H1 (cell line): Measurements from ENCODE around the gene NEK4. TPM values are rescaled to one million over a fixed set of nuclear protein-coding genes. Genes with fewer than 3 reads are reported as not detected.

Experiments
- CTCF ChIA-PET: fragments of 300-600 bp; sonication (Branson Sonifier 250); formaldehyde crosslinking; loops from one replicate; lab custom pipeline; 2021; ENCODE audit not compliant: partially characterized antibody; lab: Charles Lee
- POLR2A ChIA-PET: fragments of 300-600 bp; sonication (Branson Sonifier 250); formaldehyde crosslinking; loops from one replicate; lab custom pipeline; 2021; ENCODE audit warnings: inconsistent platforms; ENCODE audit not compliant: partially characterized antibody; lab: Charles Lee
- DNase-seq, 2 experiments: peaks; one replicate each; pipeline versions ENCODE4 v3.0.0 to v3.0.0-alpha.2; 2010 to 2022; ENCODE audit warnings: low spot score in 2 of 2, low read depth in 1 of 2, mixed read lengths in 1 of 2
- FAIRE-seq: peaks from 2 replicates; lab custom pipeline; 2011; peaks lifted over from hg19 to GRCh38; lab: Jason Lieb, UNC
- H2AFZ ChIP-seq: 2 replicates; pipeline ENCODE4 v1.8.1; 2012; ENCODE audit warnings: low read length, inconsistent platforms
- H2AK5ac ChIP-seq: 2 replicates; pipeline ENCODE4 v1.6.1; 2013; ENCODE audit warnings: low read depth, low read length
- H2BK120ac ChIP-seq: replicated peaks from 2 replicates; pipeline ENCODE3; 2013; ENCODE audit warnings: low read depth, low read length, inconsistent platforms
- H2BK12ac ChIP-seq: 2 replicates; pipeline ENCODE4 v1.6.1; 2013; ENCODE audit warnings: low read depth, low read length
- H2BK15ac ChIP-seq: 2 replicates; pipeline ENCODE4 v1.6.1; 2013; ENCODE audit warnings: low read length
- H2BK20ac ChIP-seq: 2 replicates; pipeline ENCODE4 v1.6.1; 2013; ENCODE audit warnings: low read length
- H2BK5ac ChIP-seq: 2 replicates; pipeline ENCODE4 v1.6.1; 2013; ENCODE audit warnings: low read depth, low read length
- H3K14ac ChIP-seq: 2 replicates; pipeline ENCODE4 v1.6.1; 2013; ENCODE audit warnings: inconsistent platforms; ENCODE audit not compliant: insufficient read length
- H3K18ac ChIP-seq: 2 replicates; pipeline ENCODE4 v1.6.1; 2013; ENCODE audit warnings: low read length; ENCODE audit errors: extremely low read depth
- H3K23ac ChIP-seq: 2 replicates; pipeline ENCODE4 v1.6.1; 2013; ENCODE audit warnings: inconsistent platforms; ENCODE audit not compliant: insufficient read length
- H3K23me2 ChIP-seq: 2 replicates; pipeline ENCODE4 v1.6.1; 2013; ENCODE audit warnings: low read depth, low read length
- H3K27ac ChIP-seq: 2 replicates; pipeline ENCODE4 v1.6.1; 2011; ENCODE audit warnings: low read depth, low read length, inconsistent platforms
- H3K27me3 ChIP-seq, 4 experiments: replicated peaks in 1 of 4; 1 replicate in 1 of 4; 2 replicates in 3 of 4; pipeline versions ENCODE4 v1.6.1 to v1.8.1; 2011 to 2013; ENCODE audit warnings: low read length in 3 of 4, mild to moderate bottlenecking in 3 of 4, inconsistent platforms in 2 of 4, mixed read lengths in 2 of 4, moderate library complexity in 1 of 4; ENCODE audit not compliant: control insufficient read depth in 3 of 4, insufficient read depth in 3 of 4; ENCODE audit errors: extremely low read depth in 1 of 4
- H3K36me3 ChIP-seq, 4 experiments: 2 replicates each; pipeline versions ENCODE4 v1.6.1 to v1.8.1; 2011 to 2013; ENCODE audit warnings: mild to moderate bottlenecking in 4 of 4, low read length in 3 of 4, moderate library complexity in 2 of 4, control low read depth in 1 of 4, inconsistent platforms in 1 of 4; ENCODE audit not compliant: insufficient read depth in 4 of 4, control insufficient read depth in 2 of 4
- H3K4ac ChIP-seq: replicated peaks from 2 replicates; pipeline ENCODE3; 2013; ENCODE audit warnings: low read length, low read depth, mixed read lengths, inconsistent platforms; ENCODE audit not compliant: insufficient read length
- H3K4me1 ChIP-seq, 4 experiments: replicated peaks in 1 of 4; 1 replicate in 1 of 4; 2 replicates in 3 of 4; pipeline versions ENCODE4 v1.6.1 to v1.8.1; 2011 to 2013; ENCODE audit warnings: low read length in 3 of 4, inconsistent platforms in 2 of 4, mixed read lengths in 1 of 4; ENCODE audit not compliant: insufficient read depth in 4 of 4, control insufficient read depth in 3 of 4
- H3K4me2 ChIP-seq, 2 experiments: 2 replicates each; pipeline versions ENCODE4 v1.6.1 to v1.8.1; 2011 to 2013; ENCODE audit warnings: low read depth in 2 of 2, low read length in 2 of 2, control low read depth in 1 of 2, inconsistent platforms in 1 of 2, mild to moderate bottlenecking in 1 of 2; ENCODE audit not compliant: insufficient read depth in 1 of 2
- H3K4me3 ChIP-seq, 4 experiments: fragments of 200-600, 300-600 bp in 1 of 4; sonication (generic), shearing (Covaris generic), sonication (Bioruptor Twin) in 1 of 4; 2 replicates each; pipeline versions ENCODE4 v1.5.1 to v1.8.1; 2011 to 2016; ENCODE audit warnings: low read length in 4 of 4, low read depth in 3 of 4, control low read depth in 2 of 4, inconsistent platforms in 2 of 4, mild to moderate bottlenecking in 2 of 4, mixed read lengths in 1 of 4, moderate library complexity in 1 of 4; ENCODE audit not compliant: insufficient read depth in 2 of 4; ENCODE audit errors: extremely low read depth in 1 of 4
- H3K56ac ChIP-seq: replicated peaks from 2 replicates; pipeline ENCODE3; 2013; ENCODE audit warnings: low read depth, mild to moderate bottlenecking, mixed read lengths, low read length, inconsistent platforms; ENCODE audit not compliant: insufficient read length
- H3K79me1 ChIP-seq: 2 replicates; pipeline ENCODE4 v1.6.1; 2013; ENCODE audit warnings: low read depth, low read length, control low read depth
- H3K79me2 ChIP-seq, 2 experiments: 2 replicates each; pipeline versions ENCODE4 v1.6.1 to v1.8.1; 2012 to 2013; ENCODE audit warnings: low read length in 2 of 2, mild to moderate bottlenecking in 2 of 2, inconsistent platforms in 1 of 2; ENCODE audit not compliant: insufficient read depth in 2 of 2, control insufficient read depth in 1 of 2
- H3K9ac ChIP-seq, 4 experiments: replicated peaks in 1 of 4; 1 replicate in 1 of 4; 2 replicates in 3 of 4; pipeline versions ENCODE4 v1.6.1 to v1.8.1; 2011 to 2013; ENCODE audit warnings: low read depth in 3 of 4, low read length in 3 of 4, control low read depth in 2 of 4, mild to moderate bottlenecking in 2 of 4, moderate library complexity in 2 of 4, inconsistent platforms in 1 of 4; ENCODE audit errors: extremely low read depth in 1 of 4
- H3K9me3 ChIP-seq, 2 experiments: 2 replicates each; pipeline versions ENCODE4 v1.6.1 to v1.8.1; 2012 to 2013; ENCODE audit warnings: mild to moderate bottlenecking in 2 of 2, moderate library complexity in 2 of 2, control low read depth in 1 of 2, inconsistent platforms in 1 of 2, low read depth in 1 of 2, low read length in 1 of 2, mixed read lengths in 1 of 2; ENCODE audit not compliant: insufficient read depth in 2 of 2
- H4K20me1 ChIP-seq, 2 experiments: replicated peaks in 1 of 2; 2 replicates each; pipeline versions ENCODE3 to v1.8.1; 2011 to 2013; ENCODE audit warnings: inconsistent platforms in 2 of 2, low read length in 2 of 2, mild to moderate bottlenecking in 1 of 2; ENCODE audit not compliant: insufficient read depth in 2 of 2, control insufficient read depth in 1 of 2
- H4K5ac ChIP-seq: 2 replicates; pipeline ENCODE4 v1.6.1; 2013; ENCODE audit warnings: low read length, low read depth, mixed read lengths, inconsistent platforms; ENCODE audit not compliant: insufficient read length
- H4K8ac ChIP-seq: 2 replicates; pipeline ENCODE4 v1.8.0; 2013; ENCODE audit warnings: mild to moderate bottlenecking, moderate library complexity, low read length, inconsistent platforms; ENCODE audit not compliant: insufficient read depth; ENCODE audit errors: extremely low read depth
- H4K91ac ChIP-seq: replicated peaks from 2 replicates; pipeline ENCODE3; 2013; ENCODE audit warnings: low read length, mixed read lengths, inconsistent platforms; ENCODE audit not compliant: insufficient read length
- ATF2 ChIP-seq: IDR thresholded peaks from 2 replicates; pipeline ENCODE4 v1.6.1; 2012; ENCODE audit warnings: low read length, inconsistent platforms
- CTCF ChIP-seq, 3 experiments: IDR thresholded peaks; 1 replicate in 2 of 3; 2 replicates in 1 of 3; pipeline versions ENCODE4 v1.5.1 to v1.6.1; 2011; ENCODE audit warnings: low read length in 3 of 3, mild to moderate bottlenecking in 3 of 3, inconsistent platforms in 2 of 3, low read depth in 1 of 3, moderate library complexity in 1 of 3; ENCODE audit not compliant: insufficient read depth in 1 of 3; ENCODE audit errors: control extremely low read depth in 1 of 3
- MAX ChIP-seq: IDR thresholded peaks from 2 replicates; pipeline ENCODE4 v1.6.1; 2012; ENCODE audit warnings: inconsistent platforms
- RAD21 ChIP-seq, 2 experiments: IDR thresholded peaks in 1 of 2; conservative IDR thresholded peaks in 1 of 2; 2 replicates each; pipeline ENCODE4 v1.6.1; 2011; ENCODE audit warnings: low read depth in 2 of 2, low read length in 2 of 2, improper control_type of control experiment in 1 of 2, inconsistent platforms in 1 of 2, mild to moderate bottlenecking in 1 of 2, moderate library complexity in 1 of 2
- SIN3A ChIP-seq, 2 experiments: IDR thresholded peaks in 1 of 2; conservative IDR thresholded peaks in 1 of 2; 2 replicates each; pipeline ENCODE4 v1.6.1; 2011 to 2012; ENCODE audit warnings: low read length in 2 of 2, improper control_type of control experiment in 1 of 2, low read depth in 1 of 2, mild to moderate bottlenecking in 1 of 2
- polyA plus RNA-seq, 7 experiments: library from polyadenylated mRNA; depleted of rRNA in 3 of 7; stranded (reverse) in 5 of 7; unstranded in 2 of 7; fragments of >200 nt in 5 of 7; fragments of 200-250 nt in 2 of 7; gene quantifications; 1 replicate in 5 of 7; 2 replicates in 1 of 7; 4 replicates in 1 of 7; pipeline versions ENCODE4 v1.2.1 to v1.2.3, GENCODE V29; 2011 to 2013; ENCODE audit warnings: missing spikeins in 2 of 7, mixed read lengths in 2 of 7
- total RNA-seq: library from RNA; stranded (reverse); fragmentation: NEBNext Ultra II Directional; extraction: Animal tissue kit (Norgen Biotek cat#: 25700); gene quantifications from 2 replicates; pipeline ENCODE4 v1.2.1, GENCODE V29; 2021

NEK4 gene
- total and polyA plus RNA-seq, 2 of the 8 experiments (the other 6 are each of a cell fraction or from before 2014, with no cell fraction given) = 7.5 to 40.0 TPM

GRCh38 chr3:52682016-52682415 lies 88.7 kb downstream of the NEK4 start:
- H2BK15ac ChIP-seq = no peak overlapping the region
- H3K9ac ChIP-seq = no peak overlapping the region
- peaks cover 0 to 2% (median 0%) of the 10 kb centered on the region in 4 experiments; a peak in 3 of 7 replicates for H3K4me1 ChIP-seq
- FAIRE-seq = no peak
- H3K14ac ChIP-seq = no peak overlapping the region
- no peak overlapping the region for H2AK5ac ChIP-seq
- H3K27me3 ChIP-seq = no peaks in the 10 kb centered on the region
- no peak overlapping the region for H2BK120ac ChIP-seq
- H2BK5ac ChIP-seq = no peak overlapping the region
- H2BK12ac ChIP-seq = no peak overlapping the region
- peaks cover 0 to 2% of the 10 kb centered on the region in 2 experiments for H4K20me1 ChIP-seq
- ChIA-PET CTCF (interaction anchor here (1.5 kb wide), 1 partner anchor 22 kb away, joined by 4 read pairs; no protein-coding TSS in a partner anchor), POLR2A (interaction anchor here (0.8 kb wide), 1 partner anchor 10 kb away, joined by 4 read pairs; no protein-coding TSS in a partner anchor)
- no peak overlapping the region for H3K18ac ChIP-seq
- no peak overlapping the region for H3K56ac ChIP-seq
- H3K27ac ChIP-seq = no peak overlapping the region
- peaks cover 9 to 66% of the 10 kb centered on the region in 2 experiments for H3K79me2 ChIP-seq
- H2BK20ac ChIP-seq = no peak overlapping the region
- no peak overlapping the region for H2AFZ ChIP-seq
- H3K79me1 ChIP-seq = no peaks in the 10 kb centered on the region
- H3K4me3 ChIP-seq = no peak overlapping the region
- no peak overlapping the region for H4K91ac ChIP-seq
- peaks cover 8 to 27% (median 18%) of the 10 kb centered on the region in 4 experiments; a peak in 7 of 8 replicates for H3K36me3 ChIP-seq
- TF ChIP-seq SIN3A (conservative IDR thresholded peaks at IDR 0.05 in 1 of 2, IDR thresholded peaks at IDR 0.05 in 1 of 2; ENCODE audit: low read depth in 1 of 2, low read length in 2 of 2) (0 out of 4 replicates have a peak, but pooled peaks of 1 of the 2 experiments have one; percentile 35), RAD21 (IDR thresholded peaks at IDR 0.05 in 1 of 2, conservative IDR thresholded peaks at IDR 0.05 in 1 of 2; ENCODE audit: low read depth in 2 of 2, low read length in 2 of 2) (peak; percentile 22 to 37; a peak in 3 of 4 replicates), MAX (peak; percentile 33; the same call in 1 of the 2 replicates), ATF2 (no peak), CTCF (IDR thresholded peaks at IDR 0.05; ENCODE audit: control extremely low read depth in 1 of 3, insufficient read depth in 1 of 3, low read depth in 1 of 3, low read length in 3 of 3) (peak in 2 of 3 experiments; percentile 9; a peak in 2 of 4 replicates)
- no peak overlapping the region for H3K23ac ChIP-seq
- no peaks in the 10 kb centered on the region for H3K23me2 ChIP-seq
- DNase-seq = no peak
- no peak overlapping the region for H4K5ac ChIP-seq
- no peaks in the 10 kb centered on the region for H3K9me3 ChIP-seq
- no peak overlapping the region for H4K8ac ChIP-seq
- H3K4ac ChIP-seq = no peak overlapping the region
- H3K4me2 ChIP-seq = no peak overlapping the region
